HEK293 (cell line): ENCODE results near the gene CPN1.
A peak's percentile ranks its signal among the peaks of the same experiment; 100 is the strongest.

Experiments used
- CTCF ChIA-PET: fragments of 350-600 bp; formaldehyde crosslinking; extraction: SDS; loops from one replicate; lab custom pipeline; 2021; ENCODE audit warnings: antibody characterized with exemption; lab: Yijun Ruan, JAX
- POLR2A ChIA-PET: fragments of 300-600 bp; formaldehyde crosslinking; extraction: SDS; loops from one replicate; lab custom pipeline; 2020; ENCODE audit warnings: antibody characterized with exemption, inconsistent platforms; lab: Yijun Ruan, JAX
- H3K27ac ChIP-seq: fragments of 200-500 bp; sonication (Bioruptor generic); 2 replicates; pipeline ENCODE4 v1.5.1; 2014; ENCODE audit warnings: low read depth, low read length, control low read depth, inconsistent platforms; ENCODE audit errors: extremely low read depth
- H3K36me3 ChIP-seq, 2 experiments: fragments of 200-500 bp in 1 of 2; sonication (Bioruptor generic) in 1 of 2; 1 replicate in 1 of 2; 2 replicates in 1 of 2; pipeline ENCODE4 v1.5.1; 2014 to 2017; ENCODE audit warnings: inconsistent platforms in 2 of 2, low read length in 2 of 2; ENCODE audit not compliant: control insufficient read depth in 2 of 2, insufficient read depth in 1 of 2
- H3K4me1 ChIP-seq: fragments of 200-500 bp; sonication (Bioruptor generic); 2 replicates; pipeline ENCODE4 v1.5.1; 2014; ENCODE audit warnings: mild to moderate bottlenecking, low read length, inconsistent platforms; ENCODE audit not compliant: control insufficient read depth, insufficient read depth
- H3K4me3 ChIP-seq: 2 replicates; pipeline ENCODE4 v1.5.1; 2011; ENCODE audit warnings: low read depth, mild to moderate bottlenecking, control low read depth, low read length, moderate library complexity
- H3K9me3 ChIP-seq: fragments of 200-500 bp; sonication (Bioruptor generic); 2 replicates; pipeline ENCODE4 v1.5.1; 2014; ENCODE audit warnings: low read depth, low read length, inconsistent platforms; ENCODE audit not compliant: control insufficient read depth, insufficient read depth
- ATF2 ChIP-seq: fragments of 450-650 bp; formaldehyde crosslinking; IDR thresholded peaks from 2 replicates; pipeline ENCODE4 v1.5.1; 2016; ENCODE audit warnings: missing biosample characterization, missing genetic modification characterization, low read depth
- CTCF ChIP-seq: fragments of 450-650 bp; formaldehyde crosslinking; IDR thresholded peaks from 2 replicates; pipeline ENCODE4 v1.5.1; 2016; ENCODE audit warnings: missing biosample characterization, missing genetic modification characterization
- ELK4 ChIP-seq: IDR thresholded peaks from 2 replicates; pipeline ENCODE4 v1.6.1; 2011; ENCODE audit warnings: mild to moderate bottlenecking, low read depth, low read length, borderline replicate concordance
- KLF10 ChIP-seq: fragments of 450-650 bp; IDR thresholded peaks from 2 replicates; pipeline ENCODE4 v1.5.1; 2018; ENCODE audit warnings: missing biosample characterization, mild to moderate bottlenecking, missing genetic modification characterization
- MZF1 ChIP-seq: fragments of 450-650 bp; formaldehyde crosslinking; IDR thresholded peaks from 2 replicates; pipeline ENCODE4 v1.5.1; 2017; ENCODE audit warnings: missing biosample characterization, missing genetic modification characterization, borderline replicate concordance
- PBX3 ChIP-seq: sonication (generic); formaldehyde crosslinking; IDR thresholded peaks from 2 replicates; pipeline ENCODE4 v1.8.1; 2022; ENCODE audit warnings: mild to moderate bottlenecking, moderate library complexity, missing genetic modification reagents
- REPIN1 ChIP-seq: fragments of 450-650 bp; formaldehyde crosslinking; IDR thresholded peaks from 2 replicates; pipeline ENCODE4 v1.5.1; 2017; ENCODE audit warnings: missing biosample characterization, missing genetic modification characterization, low read depth
- SP3 ChIP-seq: fragments of 450-650 bp; formaldehyde crosslinking; IDR thresholded peaks from 2 replicates; pipeline ENCODE4 v1.5.1; 2016; ENCODE audit warnings: missing biosample characterization, missing genetic modification characterization
- SP7 ChIP-seq: fragments of 450-650 bp; formaldehyde crosslinking; IDR thresholded peaks from 2 replicates; pipeline ENCODE4 v1.5.1; 2016; ENCODE audit warnings: missing biosample characterization, missing genetic modification characterization
- TSHZ1 ChIP-seq: fragments of 450-650 bp; formaldehyde crosslinking; IDR thresholded peaks from 2 replicates; pipeline ENCODE4 v1.5.1; 2016; ENCODE audit warnings: missing biosample characterization, missing genetic modification characterization, borderline replicate concordance
- YY2 ChIP-seq: fragments of 450-650 bp; formaldehyde crosslinking; IDR thresholded peaks from 2 replicates; pipeline ENCODE4 v1.5.1; 2016; ENCODE audit warnings: missing biosample characterization, missing genetic modification characterization
- ZBTB21 ChIP-seq: fragments of 450-650 bp; formaldehyde crosslinking; IDR thresholded peaks from 2 replicates; pipeline ENCODE4 v1.5.1; 2017; ENCODE audit warnings: missing biosample characterization, missing genetic modification characterization
- ZBTB26 ChIP-seq: fragments of 450-650 bp; formaldehyde crosslinking; optimal IDR thresholded peaks from 2 replicates; pipeline ENCODE3; 2016; ENCODE audit warnings: missing biosample characterization, mild to moderate bottlenecking, missing genetic modification characterization
- ZEB2 ChIP-seq: fragments of 450-650 bp; formaldehyde crosslinking; IDR thresholded peaks from 2 replicates; pipeline ENCODE4 v1.5.1; 2016; ENCODE audit warnings: missing biosample characterization, missing genetic modification characterization
- ZNF121 ChIP-seq: fragments of 450-650 bp; formaldehyde crosslinking; IDR thresholded peaks from 2 replicates; pipeline ENCODE4 v1.5.1; 2016; ENCODE audit warnings: missing biosample characterization, missing genetic modification characterization
- ZNF132 ChIP-seq: fragments of 450-650 bp; formaldehyde crosslinking; IDR thresholded peaks from 2 replicates; pipeline ENCODE4 v1.5.1; 2017; ENCODE audit warnings: missing biosample characterization, missing genetic modification characterization, borderline replicate concordance
- ZNF292 ChIP-seq: fragments of 450-650 bp; formaldehyde crosslinking; IDR thresholded peaks from 2 replicates; pipeline ENCODE4 v1.5.1; 2016; ENCODE audit warnings: low read depth, missing biosample characterization, missing genetic modification characterization, borderline replicate concordance
- ZNF302 ChIP-seq: fragments of 450-650 bp; formaldehyde crosslinking; IDR thresholded peaks from 2 replicates; pipeline ENCODE4 v1.5.1; 2016; ENCODE audit warnings: missing biosample characterization, missing genetic modification characterization, low read depth
- ZNF324 ChIP-seq: fragments of 450-650 bp; formaldehyde crosslinking; IDR thresholded peaks from 2 replicates; pipeline ENCODE4 v1.5.1; 2016; ENCODE audit warnings: missing biosample characterization, missing genetic modification characterization
- ZNF513 ChIP-seq: fragments of 450-650 bp; IDR thresholded peaks from 2 replicates; pipeline ENCODE4 v1.5.1; 2018; ENCODE audit warnings: missing biosample characterization, missing genetic modification characterization
- ZNF629 ChIP-seq: fragments of 450-650 bp; formaldehyde crosslinking; IDR thresholded peaks from 2 replicates; pipeline ENCODE4 v1.5.1; 2017; ENCODE audit warnings: missing biosample characterization, missing genetic modification characterization
- ZNF837 ChIP-seq: fragments of 450-650 bp; formaldehyde crosslinking; IDR thresholded peaks from 2 replicates; pipeline ENCODE4 v1.5.1; 2016; ENCODE audit warnings: missing biosample characterization, missing genetic modification characterization
- ZXDB ChIP-seq: fragments of 450-650 bp; formaldehyde crosslinking; IDR thresholded peaks from 2 replicates; pipeline ENCODE4 v1.5.1; 2016; ENCODE audit warnings: missing biosample characterization, missing genetic modification characterization

Gene CPN1

GRCh38 chr10:99993701-99994689, 87.7 kb downstream of the CPN1 start:
- Histone ChIP-seq H3K36me3 (no peaks in the 10 kb centered on the region; a peak in 1 of 3 replicates), H3K4me3 (no peak overlapping the region), H3K9me3 (no peaks in the 10 kb centered on the region), H3K4me1 (peaks cover 16% of the 10 kb centered on the region), H3K27ac (no peak overlapping the region)
- CTCF ChIA-PET, result interaction anchor here (0.6 to 5.6 kb wide), 5 partner anchors 9 to 52 kb away, joined by 3 to 20 read pairs (median 3); partner anchors contain the start of gene DNMBP
- POLR2A ChIA-PET, result interaction anchor here (0.7 kb wide), 1 partner anchor 10 kb away, joined by 3 read pairs; no protein-coding TSS in a partner anchor
- no peak for TF ChIP-seq ZNF132 (tag by site-specific recombination)
- 0 out of 2 replicates have a peak, but pooled peaks have one; percentile 20 for TF ChIP-seq ZXDB (tag by site-specific recombination)
- TF ChIP-seq ZBTB21 (tag by site-specific recombination), result peak; percentile 92
- TF ChIP-seq ZNF121 (tag by site-specific recombination), result 0 out of 2 replicates have a peak, but pooled peaks have one; percentile 27
- peak; percentile 95 for TF ChIP-seq ZNF629 (tag by site-specific recombination)
- TF ChIP-seq ZNF837 (tag by site-specific recombination), result no peak
- TF ChIP-seq ZEB2 (tag by site-specific recombination), result 0 out of 2 replicates have a peak, but pooled peaks have one; percentile 28
- TF ChIP-seq ZNF324 (tag by site-specific recombination), result peak; percentile 50; the same call in 1 of the 2 replicates
- no peak for TF ChIP-seq ELK4
- TF ChIP-seq REPIN1 (tag by site-specific recombination), result no peak
- TF ChIP-seq ZNF302 (tag by site-specific recombination), result no peak
- TF ChIP-seq SP7, result peak; percentile 83
- 0 out of 2 replicates have a peak, but pooled peaks have one; percentile 50 for TF ChIP-seq YY2 (tag by site-specific recombination)
- TF ChIP-seq CTCF (tag by site-specific recombination), result no peak
- TF ChIP-seq TSHZ1 (tag by site-specific recombination), result peak; percentile 55; the same call in 1 of the 2 replicates
- TF ChIP-seq ZBTB26 (tag by site-specific recombination), result no peak
- peak; percentile 68 for TF ChIP-seq ZNF513 (tag by site-specific recombination)
- TF ChIP-seq ZNF292 (tag by site-specific recombination), result no peak
- TF ChIP-seq PBX3 (CRISPR knock-in tag), result no peak
- peak; percentile 50; the same call in 1 of the 2 replicates for TF ChIP-seq KLF10
- peak; percentile 52; the same call in 1 of the 2 replicates for TF ChIP-seq MZF1 (tag by site-specific recombination)
- TF ChIP-seq ATF2 (tag by site-specific recombination), result peak; percentile 26; the same call in 1 of the 2 replicates
- TF ChIP-seq SP3 (tag by site-specific recombination), result peak; percentile 34; the same call in 1 of the 2 replicates
